Brain microvascular endothelial cell (primary cell): ENCODE results near the gene SNED1.

Source experiments
- DNase-seq: peaks from one replicate; pipeline ENCODE4 v3.0.0-alpha.2; 2020
- H3K27ac ChIP-seq: fragments of 250-450 bp; sonication (Bioruptor Pico); 2 replicates; pipeline ENCODE4 v1.5.1; 2020; ENCODE audit warnings: mild to moderate bottlenecking, moderate library complexity
- H3K27me3 ChIP-seq: fragments of 250-450 bp; sonication (Bioruptor Pico); replicated peaks from 2 replicates; pipeline ENCODE4 v1.5.1; 2020; ENCODE audit warnings: mild to moderate bottlenecking
- H3K36me3 ChIP-seq: fragments of 250-450 bp; sonication (Bioruptor Pico); replicated peaks from 2 replicates; pipeline ENCODE4 v1.5.1; 2020; ENCODE audit warnings: mild to moderate bottlenecking
- H3K4me3 ChIP-seq: 2 replicates; pipeline ENCODE4 v1.5.1; 2011; ENCODE audit warnings: low read depth, mild to moderate bottlenecking, control low read depth, low read length, moderate library complexity
- in situ Hi-C: cut with HindIII; loops from 2 replicates; pipeline ENCODE4 v1.10.0; 2017; ENCODE audit warnings: low sequenced_read_pairs, low pct_ligation_motif_present
- TF ChIP-seq, protein P1 (sequence below): IDR thresholded peaks from 2 replicates; pipeline ENCODE4 v1.5.1; 2011; ENCODE audit warnings: low read depth, mild to moderate bottlenecking, moderate library complexity, low read length, control low read depth, inconsistent platforms; ENCODE audit errors: missing control alignments

Gene SNED1

DNA sequence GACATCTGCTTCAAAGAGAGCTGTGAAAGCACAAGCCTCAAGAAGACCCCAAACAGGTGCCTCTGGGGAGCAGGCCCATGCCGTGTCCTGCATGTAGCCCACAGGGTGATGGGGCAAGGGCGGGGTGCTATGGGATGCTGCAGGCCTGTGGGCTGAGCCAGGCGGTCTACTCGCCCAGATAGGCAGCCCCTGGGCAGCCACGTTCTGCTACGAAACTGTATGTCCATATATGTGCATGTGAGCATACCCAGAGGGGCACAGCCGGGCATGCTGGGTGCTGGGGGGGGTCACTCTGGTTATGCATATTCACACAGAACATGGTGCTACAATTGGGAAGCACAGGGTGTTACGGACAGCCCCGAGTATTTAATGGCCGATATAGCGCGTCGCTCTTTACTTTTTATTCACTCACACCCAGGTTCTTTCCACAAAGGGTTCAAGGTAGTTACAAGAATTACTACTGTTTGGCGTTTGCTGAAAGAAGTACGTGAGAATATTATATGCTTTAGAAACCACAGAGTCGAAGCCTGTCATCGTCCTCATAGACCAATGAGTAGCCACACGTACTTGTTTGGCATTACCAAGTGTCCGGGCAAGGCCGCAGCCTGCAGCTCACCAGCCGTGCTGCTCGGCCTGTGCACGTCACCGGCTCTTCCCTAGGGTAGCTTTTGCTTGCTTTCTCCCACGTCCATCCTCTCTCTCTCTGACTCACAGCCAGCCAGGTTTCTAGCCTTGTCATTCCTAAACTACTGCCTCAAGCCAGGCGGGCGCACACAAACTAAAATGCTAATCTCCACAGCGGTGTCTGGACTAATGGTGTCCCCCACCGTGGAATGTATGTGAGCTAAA is 89.2 kb downstream of the SNED1 start:
- TF ChIP-seq, protein P1, sequence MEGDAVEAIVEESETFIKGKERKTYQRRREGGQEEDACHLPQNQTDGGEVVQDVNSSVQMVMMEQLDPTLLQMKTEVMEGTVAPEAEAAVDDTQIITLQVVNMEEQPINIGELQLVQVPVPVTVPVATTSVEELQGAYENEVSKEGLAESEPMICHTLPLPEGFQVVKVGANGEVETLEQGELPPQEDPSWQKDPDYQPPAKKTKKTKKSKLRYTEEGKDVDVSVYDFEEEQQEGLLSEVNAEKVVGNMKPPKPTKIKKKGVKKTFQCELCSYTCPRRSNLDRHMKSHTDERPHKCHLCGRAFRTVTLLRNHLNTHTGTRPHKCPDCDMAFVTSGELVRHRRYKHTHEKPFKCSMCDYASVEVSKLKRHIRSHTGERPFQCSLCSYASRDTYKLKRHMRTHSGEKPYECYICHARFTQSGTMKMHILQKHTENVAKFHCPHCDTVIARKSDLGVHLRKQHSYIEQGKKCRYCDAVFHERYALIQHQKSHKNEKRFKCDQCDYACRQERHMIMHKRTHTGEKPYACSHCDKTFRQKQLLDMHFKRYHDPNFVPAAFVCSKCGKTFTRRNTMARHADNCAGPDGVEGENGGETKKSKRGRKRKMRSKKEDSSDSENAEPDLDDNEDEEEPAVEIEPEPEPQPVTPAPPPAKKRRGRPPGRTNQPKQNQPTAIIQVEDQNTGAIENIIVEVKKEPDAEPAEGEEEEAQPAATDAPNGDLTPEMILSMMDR: no peak
- Histone ChIP-seq H3K27ac (no peak overlapping the region), H3K36me3 (peaks cover 34% of the 10 kb centered on the region), H3K4me3 (no peak overlapping the region), H3K27me3 (no peaks in the 10 kb centered on the region)
- DNase-seq: no peak
- in situ Hi-C loops: loop anchor here (25.0 kb wide), 1 partner anchor 250 kb away; no protein-coding TSS in a partner anchor

DNA sequence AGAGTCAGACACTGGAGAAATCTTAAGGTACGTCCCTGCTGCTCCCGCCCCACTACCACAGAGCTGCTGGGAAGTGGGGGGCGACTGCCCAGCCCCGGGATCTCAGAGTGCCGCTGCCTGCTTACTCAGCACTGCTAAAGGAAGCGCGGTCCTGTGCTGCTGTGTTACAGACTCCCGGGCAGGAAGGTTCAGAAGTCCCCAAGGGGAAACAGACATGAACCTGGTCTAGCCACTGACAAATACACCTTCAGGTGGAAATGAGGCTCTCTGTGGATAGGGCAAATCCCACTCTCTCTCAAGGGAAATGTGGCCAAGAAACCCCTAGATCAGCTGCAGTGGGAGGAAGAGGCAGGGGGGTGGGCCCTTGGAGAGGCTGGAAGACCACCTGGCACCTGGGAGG is 90.0 kb downstream of the SNED1 start:
- in situ Hi-C loops: loop anchor here (25.0 kb wide), 1 partner anchor 251 kb away; no protein-coding TSS in a partner anchor
- Histone ChIP-seq H3K4me3 (no peak overlapping the region), H3K27ac (no peak overlapping the region), H3K27me3 (no peaks in the 10 kb centered on the region), H3K36me3 (peaks cover 38% of the 10 kb centered on the region)
- TF ChIP-seq, protein P1: no peak
- DNase-seq: no peak

DNA sequence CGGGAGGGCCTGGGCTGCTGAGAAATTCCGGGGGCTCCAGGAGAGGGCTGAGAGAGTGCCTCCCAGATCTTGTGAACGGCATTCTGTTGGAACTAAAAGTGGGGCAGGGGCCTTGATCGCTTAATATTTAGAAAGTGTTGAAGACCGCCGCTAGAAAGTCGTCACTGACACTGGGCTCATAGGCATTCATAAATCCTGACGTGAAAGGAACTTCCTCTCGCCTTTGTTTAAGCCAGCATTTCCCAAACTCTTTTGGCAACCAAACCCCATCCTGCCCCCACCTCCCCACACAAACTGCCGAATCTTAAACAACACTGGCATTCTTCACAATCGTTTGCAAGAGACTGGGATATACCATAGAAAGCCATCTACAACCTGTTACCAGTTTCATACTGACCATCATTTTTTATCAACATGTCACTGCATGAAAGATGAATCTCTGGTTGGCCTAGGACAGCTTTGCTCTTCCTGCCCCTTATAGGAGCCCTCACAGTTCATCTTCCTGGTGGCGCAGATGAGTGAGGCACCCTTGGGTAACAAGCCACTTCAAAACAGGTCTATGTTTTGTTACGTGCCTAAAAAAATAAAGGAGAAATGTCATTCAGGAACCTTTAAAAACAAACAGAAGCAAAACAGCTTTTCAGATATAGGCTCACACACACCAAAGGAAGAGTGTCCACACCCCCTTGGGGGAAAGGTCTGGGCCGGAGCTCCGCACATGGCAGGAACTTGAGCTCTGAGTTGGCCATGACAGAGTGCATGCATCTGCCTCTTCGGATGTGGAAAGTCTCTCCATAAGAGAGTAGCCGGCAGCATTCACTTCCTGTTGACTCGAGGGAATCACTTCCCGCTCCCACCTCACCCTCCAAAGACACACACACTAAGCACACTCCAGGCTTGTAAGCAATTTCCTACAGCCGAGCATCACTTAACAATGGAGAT is 90.6 kb downstream of the SNED1 start:
- DNase-seq: no peak
- no peak overlapping the region for H3K27ac ChIP-seq
- TF ChIP-seq, protein P1: no peak
- no peak overlapping the region for H3K4me3 ChIP-seq
- in situ Hi-C loops: loop anchor here (25.0 kb wide), 1 partner anchor 252 kb away; no protein-coding TSS in a partner anchor
- no peaks in the 10 kb centered on the region for H3K27me3 ChIP-seq
- peaks cover 38% of the 10 kb centered on the region for H3K36me3 ChIP-seq

DNA sequence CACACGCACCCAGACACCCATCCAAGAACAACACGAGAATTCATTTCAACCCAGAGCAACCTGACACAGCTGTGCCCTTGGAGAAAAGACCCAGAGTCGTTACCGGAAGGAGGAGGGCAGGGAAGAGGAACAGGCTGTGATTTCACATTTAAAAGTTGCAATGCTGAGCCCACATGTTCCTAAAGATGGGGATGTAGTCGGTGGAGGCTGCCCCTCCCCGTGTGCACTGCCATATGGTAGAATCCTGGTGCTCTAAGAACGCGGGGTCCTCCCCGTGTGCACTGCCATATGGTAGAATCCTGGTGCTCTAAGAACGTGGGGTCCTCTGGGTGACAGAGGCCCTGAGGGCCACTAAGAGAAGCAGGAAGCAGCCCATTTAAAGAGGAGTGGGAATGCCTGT is 92.8 kb downstream of the SNED1 start:
- H3K36me3 ChIP-seq: peaks cover 46% of the 10 kb centered on the region
- no peak for DNase-seq
- in situ Hi-C loops: loop anchor here (25.0 kb wide), 1 partner anchor 254 kb away; no protein-coding TSS in a partner anchor
- no peak overlapping the region for H3K27ac ChIP-seq
- TF ChIP-seq, protein P1: no peak
- no peaks in the 10 kb centered on the region for H3K27me3 ChIP-seq
- H3K4me3 ChIP-seq: no peak overlapping the region

DNA sequence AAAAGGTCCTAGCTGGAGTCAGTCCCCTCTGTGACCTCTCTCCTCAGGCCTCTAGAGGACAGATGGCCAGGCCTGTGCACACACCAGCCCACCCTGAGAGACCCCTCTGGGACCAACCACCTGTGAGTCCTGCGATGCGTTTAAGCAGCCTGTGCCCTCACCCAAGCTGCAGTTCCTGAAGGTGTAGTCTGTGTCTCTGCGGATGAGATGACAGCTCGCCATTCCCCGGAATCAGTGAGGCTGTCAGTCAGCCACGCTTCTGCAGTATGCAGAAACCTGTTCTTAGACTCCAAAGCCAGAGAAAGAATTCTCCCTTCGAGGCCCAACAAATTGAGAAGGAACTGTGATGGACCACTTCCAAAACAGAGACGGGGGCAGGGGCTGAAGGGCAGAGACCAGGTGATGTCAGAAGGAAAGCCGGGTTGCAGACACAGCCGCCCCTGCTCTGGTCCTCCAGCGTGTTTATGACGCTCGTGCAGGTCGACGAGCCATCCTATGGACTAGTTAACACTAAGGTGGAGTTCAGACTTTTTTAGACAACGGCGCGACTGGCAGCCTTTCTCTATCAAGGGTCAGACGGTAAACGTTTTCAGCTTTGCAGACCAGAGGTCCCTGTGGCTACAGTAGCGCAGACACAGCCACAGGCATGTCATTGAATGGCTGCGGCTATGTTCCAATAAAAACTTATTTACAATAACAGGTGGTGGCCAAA is 93.5 kb downstream of the SNED1 start:
- no peak for DNase-seq
- no peaks in the 10 kb centered on the region for H3K27me3 ChIP-seq
- no peak overlapping the region for H3K4me3 ChIP-seq
- peaks cover 50% of the 10 kb centered on the region for H3K36me3 ChIP-seq
- no peak overlapping the region for H3K27ac ChIP-seq
- TF ChIP-seq, protein P1: no peak
- in situ Hi-C loops: loop anchor here (25.0 kb wide), 1 partner anchor 255 kb away; no protein-coding TSS in a partner anchor
